ENCODE measurements around the gene PRRG3. TPM values are rescaled to one million over a fixed set of nuclear protein-coding genes. Genes with fewer than 3 reads are reported as not detected.

The PRRG3 gene
- total and polyA plus RNA-seq, 2 donors (not counting 3 experiments of a cell fraction or from before 2014, with no cell fraction given) = not detected

- Histone ChIP-seq H3K4me3 (replicated peaks in 1 of 3; ENCODE audit: insufficient read depth in 1 of 3, low read depth in 1 of 3, low read length in 3 of 3) (no peak overlapping the region), H3K9ac (replicated peaks; ENCODE audit: extremely low read depth, insufficient read depth, low read length) (no peak overlapping the region), H3K36me3 (ENCODE audit: control insufficient read depth in 2 of 2, extremely low read depth in 1 of 2, insufficient read depth in 2 of 2, low read length in 2 of 2) (no peaks in the 10 kb centered on the region), H3K4me2 (ENCODE audit: insufficient read depth, low read length) (no peak overlapping the region), H3K27ac (ENCODE audit: insufficient read depth, low read depth, low read length) (no peak overlapping the region), H3K9me3 (replicated peaks; ENCODE audit: control insufficient read depth, insufficient read depth, low read length) (no peaks in the 10 kb centered on the region), H3K4me1 (ENCODE audit: control insufficient read depth, extremely low read depth, insufficient read depth, low read length) (no peaks in the 10 kb centered on the region), H3K79me2 (ENCODE audit: control insufficient read depth, insufficient read depth, low read length) (no peaks in the 10 kb centered on the region), H3K9me1 (replicated peaks; ENCODE audit: control insufficient read depth, extremely low read depth, insufficient read depth, low read length) (no peaks in the 10 kb centered on the region), H2AFZ (ENCODE audit: low read depth, low read length) (no peak overlapping the region), H3K27me3 (ENCODE audit: control insufficient read depth in 2 of 2, insufficient read depth in 2 of 2, low read length in 2 of 2) (no peaks in the 10 kb centered on the region), H4K20me1 (replicated peaks; ENCODE audit: control insufficient read depth, extremely low read depth, insufficient read depth, low read length) (no peaks in the 10 kb centered on the region)
- TF ChIP-seq JUN (IDR thresholded peaks at IDR 0.05; ENCODE audit: borderline replicate concordance, insufficient read depth, insufficient read length, low read depth) (no peak), POLR2A (IDR thresholded peaks at IDR 0.05; ENCODE audit: low read depth, low read length) (no peak), CTCF (IDR thresholded peaks at IDR 0.05; ENCODE audit: extremely low read depth in 1 of 2, insufficient read depth in 1 of 2, low read depth in 1 of 2, low read length in 2 of 2) (no peak), GATA2 (IDR thresholded peaks at IDR 0.05; ENCODE audit: insufficient read depth, insufficient read length, low read depth, low read length) (no peak), FOS (IDR thresholded peaks at IDR 0.05; ENCODE audit: borderline replicate concordance, insufficient read depth, low read length) (no peak), POLR2AphosphoS5 (IDR thresholded peaks at IDR 0.05; ENCODE audit: insufficient read depth, low read depth, low read length) (no peak), MAX (IDR thresholded peaks at IDR 0.05; ENCODE audit: insufficient read depth, insufficient read length) (no peak), MYC (IDR thresholded peaks at IDR 0.05; ENCODE audit: low read depth, low read length) (no peak), EZH2 (IDR thresholded peaks at IDR 0.05; ENCODE audit: borderline replicate concordance, low read depth, low read length, severe bottlenecking) (no peak)
- ChIA-PET CTCF (no interaction called here), POLR2A (no interaction called here)
- intact Hi-C loops (cut with micrococcal nuclease) = no loop called here
- dilution Hi-C loops (cut with MboI; ENCODE audit: extremely low pct_ligation_motif_present, low sequenced_read_pairs) = no loop called here
- FAIRE-seq = no peak
- no peak for DNase-seq (ENCODE audit: low read depth, low spot score)
- BruUV-seq (replicated peaks) = no TSS peak
These were observed 6.3 kb downstream of the PRRG3 start for GRCh38 chrX:151701531-151701930.
